Epithelial cell of prostate (primary cell): ENCODE data around the gene PEX16.
"Not testable (repeated sequence)": the region's sequence is repeated elsewhere in the genome, so short reads cannot be mapped to it uniquely, and the experiment has no call there.

Source experiments
- DNase-seq: peaks from one replicate; pipeline ENCODE4 v3.0.0-alpha.2; 2011; ENCODE audit warnings: low read depth, low spot score
- H3K27ac ChIP-seq: fragments of 450-650 bp; 2 replicates; pipeline ENCODE4 v1.5.1; 2017; ENCODE audit warnings: mild to moderate bottlenecking

The PEX16 gene

DNA sequence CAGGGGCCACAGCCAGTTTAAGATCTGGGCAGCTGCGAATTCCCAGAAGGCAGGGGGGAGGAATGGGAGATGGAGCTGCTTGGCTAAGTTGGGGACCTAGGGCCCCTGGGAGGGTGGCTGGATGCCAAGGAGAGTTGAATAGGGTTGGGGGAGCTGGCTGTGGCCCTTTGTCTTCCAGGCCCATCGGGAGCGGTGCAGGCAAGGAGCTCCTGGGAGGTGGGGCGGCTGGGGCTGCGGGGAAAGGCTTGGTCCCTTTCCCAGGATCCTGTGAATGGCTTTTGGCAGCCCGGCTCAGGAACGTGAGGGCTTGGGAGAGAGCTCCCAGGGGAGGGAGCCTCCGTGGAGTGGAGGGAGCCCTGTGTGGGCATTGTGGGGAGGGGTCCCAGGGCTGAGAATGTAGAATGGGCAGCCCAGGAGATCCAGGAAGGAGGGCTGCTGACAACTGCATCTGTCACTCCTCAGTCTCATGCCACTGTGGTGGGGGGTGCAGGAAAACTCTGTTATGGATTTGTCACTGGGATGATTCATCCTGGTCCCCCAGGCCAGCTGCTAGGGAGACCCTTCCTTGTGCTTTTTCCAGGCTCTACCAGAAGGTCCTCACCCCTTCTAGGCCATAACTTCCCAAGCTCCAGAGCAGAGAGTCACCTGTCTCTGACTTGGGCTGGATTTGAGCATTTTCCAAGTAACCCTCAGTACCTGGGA lies 16.6 kb downstream of the PEX16 start:
- no peak overlapping the region for H3K27ac ChIP-seq
- DNase-seq: no peak

DNA sequence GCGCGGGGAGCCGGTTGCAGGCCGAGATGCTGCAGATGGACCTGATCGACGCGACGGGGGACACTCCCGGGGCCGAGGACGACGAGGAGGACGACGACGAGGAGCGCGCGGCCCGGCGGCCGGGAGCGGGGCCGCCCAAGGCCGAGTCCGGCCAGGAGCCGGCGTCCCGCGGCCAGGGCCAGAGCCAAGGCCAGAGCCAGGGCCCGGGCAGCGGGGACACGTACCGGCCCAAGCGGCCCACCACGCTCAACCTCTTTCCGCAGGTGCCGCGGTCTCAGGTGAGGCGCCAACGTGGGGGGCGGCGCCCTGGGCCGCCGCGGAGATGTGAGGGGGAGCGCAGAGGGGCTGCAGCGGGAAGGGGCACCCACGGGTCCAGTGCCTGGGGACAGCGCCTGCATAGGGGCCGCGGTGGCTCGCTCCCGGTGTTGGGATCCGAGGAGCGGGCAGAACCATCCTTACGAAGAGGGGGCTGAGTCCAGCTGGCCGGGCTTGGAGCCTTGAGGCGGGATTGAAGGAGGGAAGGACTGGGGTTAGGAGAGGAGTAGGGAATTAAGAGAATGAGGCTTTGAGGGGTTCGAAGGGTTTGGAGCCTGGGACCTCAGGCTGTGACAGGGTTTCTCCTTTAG lies 17.4 kb downstream of the PEX16 start:
- H3K27ac ChIP-seq, DNase-seq: not testable (repeated sequence)

DNA sequence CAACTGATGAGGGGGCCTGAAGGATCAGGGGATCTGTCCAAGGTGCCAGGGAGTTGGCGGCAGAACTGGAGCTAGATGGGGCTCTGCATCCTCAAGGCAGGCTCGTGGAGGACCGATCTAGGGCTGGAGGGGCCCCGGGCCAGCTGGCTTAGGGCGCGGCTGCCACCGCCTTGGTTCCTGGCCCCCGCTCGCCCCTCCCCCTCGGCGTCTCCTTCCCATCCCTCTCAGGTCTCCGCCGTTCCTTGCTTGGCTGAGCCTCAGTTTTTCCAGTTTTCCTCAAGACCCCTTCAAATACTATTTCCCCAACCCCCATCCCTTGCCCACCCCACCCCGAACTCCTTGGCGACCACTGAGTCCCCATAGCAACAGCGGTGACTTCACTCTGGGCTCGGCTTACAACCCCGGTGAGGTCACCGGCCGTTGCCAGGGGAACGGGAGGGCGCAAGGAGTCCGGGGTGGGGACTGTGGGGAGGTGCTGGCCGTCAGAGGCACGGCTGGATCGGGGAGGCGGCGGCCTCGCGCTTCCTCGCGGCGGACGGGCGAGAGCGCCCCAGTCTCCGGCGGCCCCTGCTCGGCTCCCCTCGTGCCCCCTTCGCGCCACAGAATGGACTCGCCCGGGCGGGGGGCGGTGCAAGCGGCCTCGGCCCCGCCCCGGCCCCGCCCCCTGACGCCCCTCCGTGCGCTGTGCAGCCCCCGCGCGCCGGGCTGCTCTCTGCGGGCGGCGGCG lies 18.1 kb downstream of the PEX16 start:
- H3K27ac ChIP-seq: no peak overlapping the region
- DNase-seq: no peak

DNA sequence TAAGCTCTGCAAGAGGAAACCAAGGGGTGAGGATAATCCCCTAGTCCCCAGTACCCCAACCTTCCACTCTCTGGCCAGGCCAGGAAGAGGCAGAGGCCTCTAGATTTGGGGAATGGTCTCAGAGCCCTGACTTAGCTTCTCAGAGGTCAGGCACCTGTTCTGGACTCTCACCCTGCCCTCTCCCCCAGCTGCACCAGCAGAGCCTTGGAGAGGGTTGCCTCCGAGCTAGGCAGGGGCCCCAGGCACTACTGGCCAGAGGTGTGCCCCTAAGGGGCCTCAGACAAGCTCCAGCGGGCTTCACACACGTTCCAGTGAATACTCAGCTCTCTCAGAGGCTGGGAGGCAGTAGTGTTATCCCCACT lies 18.6 kb downstream of the PEX16 start:
- no peak overlapping the region for H3K27ac ChIP-seq
- no peak for DNase-seq

DNA sequence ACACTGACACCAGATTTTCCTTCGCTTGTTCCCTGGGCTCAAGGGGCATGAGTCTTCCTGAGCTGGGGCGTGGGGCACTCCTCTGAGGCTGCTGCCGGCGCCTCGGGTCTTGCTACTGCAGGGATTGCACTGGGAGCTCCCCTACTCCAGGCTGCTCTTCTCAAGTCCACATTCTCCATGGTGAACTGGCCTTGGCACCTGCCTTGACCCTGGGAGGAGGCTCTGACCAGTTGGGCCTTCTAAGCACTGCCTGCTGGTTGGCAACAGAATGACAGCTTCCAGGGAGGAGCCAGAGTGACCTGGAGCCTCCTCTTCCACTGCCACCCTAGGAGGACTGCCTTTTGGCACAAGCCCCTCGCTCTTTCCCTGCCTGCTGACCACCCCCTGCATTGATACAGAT lies 20.1 kb downstream of the PEX16 start:
- H3K27ac ChIP-seq: no peak overlapping the region
- no peak for DNase-seq

DNA sequence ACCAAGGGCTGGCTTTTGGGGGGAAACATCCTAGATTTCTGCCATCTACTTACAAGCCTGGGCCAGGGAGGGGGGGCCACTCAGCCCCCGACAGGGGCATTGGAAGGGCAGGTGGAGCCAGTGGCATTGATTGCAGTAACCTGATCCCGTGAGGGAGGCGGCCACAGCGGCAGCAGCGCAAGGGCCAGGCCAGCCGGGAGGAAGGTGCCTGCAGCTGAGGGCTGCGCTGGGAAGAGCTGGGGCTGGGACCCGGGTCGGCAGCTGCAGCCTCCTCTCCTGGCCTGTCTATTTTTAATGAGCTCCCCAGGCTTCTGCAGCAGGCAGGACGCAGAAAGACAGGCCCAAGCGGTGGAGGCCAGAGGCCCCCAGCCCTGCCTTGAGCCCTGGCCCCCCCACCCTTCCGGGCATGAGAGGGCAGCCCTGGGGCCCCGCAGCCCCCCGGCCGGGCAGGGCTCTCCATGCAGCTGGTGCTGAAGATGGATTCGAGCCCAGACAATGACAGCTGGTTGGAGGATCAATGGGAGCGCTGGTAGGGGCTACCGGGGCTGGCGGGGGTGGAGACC lies 21.2 kb downstream of the PEX16 start:
- no peak overlapping the region for H3K27ac ChIP-seq
- DNase-seq: no peak

DNA sequence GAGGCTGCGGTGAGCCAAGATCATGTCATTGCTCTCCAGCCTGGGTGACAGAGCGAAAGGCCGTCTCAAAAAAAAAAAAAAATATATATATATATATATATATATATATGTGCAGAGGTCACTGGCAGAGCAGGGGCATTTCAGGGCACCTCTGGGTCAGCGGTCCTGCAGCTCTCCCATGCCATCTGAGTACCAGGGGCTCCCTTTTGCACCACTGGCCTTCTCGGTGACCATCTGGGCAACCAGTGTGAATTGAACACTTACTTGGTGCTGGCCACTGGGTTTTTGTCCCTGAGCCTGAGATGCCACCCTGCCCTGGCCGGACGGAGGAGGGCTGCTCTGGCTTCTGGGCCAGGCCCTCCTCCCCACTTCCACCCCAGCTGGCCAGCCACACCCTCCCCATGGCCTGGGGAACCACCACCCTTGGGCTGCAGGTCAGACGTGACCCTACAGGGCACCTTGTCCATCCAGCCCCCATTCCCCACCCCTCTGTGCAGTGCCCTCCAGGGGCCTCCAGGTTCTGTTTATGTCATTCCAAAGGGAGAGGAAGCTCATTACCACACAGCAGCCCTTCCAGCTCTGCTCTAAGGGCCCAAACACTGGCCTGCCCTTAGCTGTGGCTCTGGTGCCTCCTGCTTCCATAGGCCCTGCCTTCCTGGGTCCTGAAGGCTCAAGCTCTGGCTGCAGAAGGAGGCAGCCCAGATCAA lies 22.0 kb downstream of the PEX16 start:
- H3K27ac ChIP-seq: no peak overlapping the region
- DNase-seq: no peak

DNA sequence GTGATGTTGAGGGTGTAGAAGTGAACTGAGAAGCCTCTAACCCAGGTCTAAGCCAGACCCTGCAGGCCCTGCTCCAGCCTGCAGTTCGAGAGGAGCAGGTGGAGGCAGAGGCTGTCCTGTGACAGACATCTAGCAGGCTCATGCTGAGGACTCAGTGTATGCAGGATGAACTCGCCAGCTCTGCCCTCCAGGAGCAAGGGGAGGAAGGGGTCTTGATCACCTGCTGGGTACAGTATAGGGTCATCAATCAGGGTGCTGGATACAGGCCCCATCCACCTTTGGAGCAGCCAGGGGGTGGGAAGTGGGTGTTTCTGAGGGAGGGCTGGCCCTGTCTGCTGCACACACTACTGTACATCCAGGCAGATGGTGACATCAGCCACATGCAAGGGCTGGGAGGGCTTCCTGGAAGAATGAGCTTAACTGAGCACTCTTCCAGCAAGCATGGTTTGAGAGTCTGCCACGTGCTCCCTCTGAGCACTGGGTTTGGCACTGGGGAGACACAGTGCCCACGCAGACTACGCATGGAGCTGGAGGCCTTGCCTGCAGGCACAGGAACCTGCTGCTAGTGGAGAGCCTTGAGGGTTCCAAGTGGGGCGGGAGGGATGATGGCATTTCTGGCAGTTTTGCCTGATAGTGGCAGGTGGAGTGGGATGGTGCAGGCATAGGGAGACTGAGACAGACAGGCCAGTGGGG lies 23.0 kb downstream of the PEX16 start:
- H3K27ac ChIP-seq: no peak overlapping the region
- no peak for DNase-seq

DNA sequence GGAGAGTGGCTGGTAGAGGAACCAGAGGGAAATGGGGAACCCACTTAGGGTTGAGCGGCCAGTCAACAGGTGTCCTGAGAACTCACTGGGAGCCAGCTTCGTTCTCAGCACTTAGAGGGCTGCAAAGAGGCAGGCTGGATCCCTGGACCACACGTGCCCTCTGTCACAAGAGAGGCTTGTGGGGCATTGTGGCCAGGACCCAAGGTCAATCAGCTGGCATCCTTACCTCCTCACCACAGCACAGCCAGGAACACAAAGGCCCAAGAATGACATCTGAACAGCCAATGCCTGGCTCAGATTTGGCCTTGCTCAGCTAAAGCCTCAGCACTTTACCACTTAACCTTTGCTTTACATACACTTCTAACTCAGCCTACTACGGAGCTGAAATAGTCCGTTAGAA lies 24.8 kb downstream of the PEX16 start:
- no peak for DNase-seq
- H3K27ac ChIP-seq: no peak overlapping the region

DNA sequence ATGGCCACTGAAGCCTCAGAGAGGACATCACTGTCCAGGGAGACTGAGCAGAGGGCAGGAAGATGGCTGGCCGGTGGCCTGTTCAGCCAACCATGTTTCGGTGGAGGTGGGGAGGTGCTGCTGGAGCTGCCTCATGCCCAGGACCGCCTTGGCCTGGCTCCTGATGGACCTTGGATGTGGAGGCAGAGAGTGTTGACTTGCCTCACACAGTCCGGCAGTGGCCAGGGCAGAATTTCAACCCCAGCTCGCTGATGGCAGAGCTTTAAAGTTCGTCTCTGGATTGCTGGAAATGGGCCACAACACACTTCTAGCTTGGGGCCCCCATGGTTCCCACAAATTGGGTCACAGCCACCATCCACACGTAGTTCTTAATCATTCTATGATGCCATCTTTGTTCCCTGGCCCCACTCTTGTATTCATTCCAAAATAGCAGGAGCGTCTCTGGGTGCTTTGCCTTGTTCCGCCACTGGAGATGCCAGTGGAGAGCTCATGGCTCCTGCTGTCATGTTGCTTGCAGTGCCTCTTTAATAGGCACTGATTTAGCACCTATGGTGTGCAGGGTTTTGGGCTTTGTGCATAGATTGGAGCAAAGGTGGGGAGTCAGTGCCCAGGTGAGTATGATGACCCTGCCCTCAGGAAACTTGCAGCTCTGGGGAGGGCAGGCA lies 26.7 kb downstream of the PEX16 start:
- DNase-seq: no peak

DNA sequence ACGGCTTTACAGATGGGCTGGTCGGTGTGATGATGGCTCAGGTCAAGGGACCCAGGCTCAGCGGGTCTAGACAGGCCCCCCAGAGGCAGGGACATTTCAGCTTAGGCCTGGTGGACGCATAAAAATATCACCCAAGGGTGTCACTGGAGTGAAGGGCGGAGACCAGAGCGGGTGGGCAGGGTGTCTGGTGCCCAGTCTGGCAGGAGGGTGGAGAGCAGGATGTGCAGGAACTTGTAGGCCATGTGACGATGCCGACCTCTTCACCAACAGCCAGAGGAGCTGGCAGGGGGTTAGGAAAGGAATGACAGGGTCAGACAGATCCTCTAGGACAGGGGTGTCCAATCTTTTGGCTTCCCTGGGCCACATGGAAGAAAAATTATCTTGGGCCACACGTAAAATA lies 27.7 kb downstream of the PEX16 start:
- DNase-seq: no peak
- no peak overlapping the region for H3K27ac ChIP-seq

More for the DNA sequence above, 26.7 kb downstream of the PEX16 start:
- no peak overlapping the region for H3K27ac ChIP-seq

DNA sequence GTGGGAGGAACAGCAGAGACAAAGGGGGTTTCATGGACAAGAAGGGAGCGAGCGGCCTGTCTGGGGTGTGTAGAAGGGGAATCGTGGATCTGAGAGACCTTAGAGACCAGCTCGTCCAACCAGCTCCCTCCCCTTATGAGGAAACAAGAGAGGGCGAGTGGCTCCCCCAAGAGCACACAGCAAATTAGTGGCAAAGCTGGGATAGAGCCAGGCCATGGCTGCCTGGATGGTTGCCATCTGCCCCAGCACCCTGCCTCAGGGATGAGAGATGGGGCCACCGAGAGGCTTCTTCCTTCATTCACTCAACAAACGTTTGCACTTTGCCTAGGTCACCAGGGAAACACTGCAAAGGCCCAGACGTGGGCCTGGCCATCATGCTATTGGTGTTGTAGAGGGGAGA lies 28.1 kb downstream of the PEX16 start:
- no peak overlapping the region for H3K27ac ChIP-seq
- no peak for DNase-seq

DNA sequence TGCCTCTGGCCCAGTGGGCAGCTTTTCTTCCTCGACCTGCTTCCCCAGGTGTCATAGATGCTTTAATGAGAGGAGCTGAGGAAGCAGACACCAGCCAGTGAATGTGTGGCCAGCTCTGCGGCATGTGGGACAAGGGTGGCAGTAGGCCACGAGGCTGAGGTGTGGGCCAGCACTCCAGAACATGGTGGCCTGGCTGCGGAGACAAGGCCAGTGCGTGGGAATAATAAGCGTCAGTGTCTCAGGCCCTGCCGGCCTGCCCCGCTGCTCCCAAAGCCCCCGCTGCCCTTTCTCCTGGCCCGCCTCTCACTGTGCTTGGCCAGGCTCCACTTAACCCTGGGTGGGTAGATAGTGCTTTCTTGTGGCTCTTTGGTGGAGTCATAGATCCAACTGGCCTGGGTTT lies 30.1 kb downstream of the PEX16 start:
- H3K27ac ChIP-seq: no peak overlapping the region
- no peak for DNase-seq

DNA sequence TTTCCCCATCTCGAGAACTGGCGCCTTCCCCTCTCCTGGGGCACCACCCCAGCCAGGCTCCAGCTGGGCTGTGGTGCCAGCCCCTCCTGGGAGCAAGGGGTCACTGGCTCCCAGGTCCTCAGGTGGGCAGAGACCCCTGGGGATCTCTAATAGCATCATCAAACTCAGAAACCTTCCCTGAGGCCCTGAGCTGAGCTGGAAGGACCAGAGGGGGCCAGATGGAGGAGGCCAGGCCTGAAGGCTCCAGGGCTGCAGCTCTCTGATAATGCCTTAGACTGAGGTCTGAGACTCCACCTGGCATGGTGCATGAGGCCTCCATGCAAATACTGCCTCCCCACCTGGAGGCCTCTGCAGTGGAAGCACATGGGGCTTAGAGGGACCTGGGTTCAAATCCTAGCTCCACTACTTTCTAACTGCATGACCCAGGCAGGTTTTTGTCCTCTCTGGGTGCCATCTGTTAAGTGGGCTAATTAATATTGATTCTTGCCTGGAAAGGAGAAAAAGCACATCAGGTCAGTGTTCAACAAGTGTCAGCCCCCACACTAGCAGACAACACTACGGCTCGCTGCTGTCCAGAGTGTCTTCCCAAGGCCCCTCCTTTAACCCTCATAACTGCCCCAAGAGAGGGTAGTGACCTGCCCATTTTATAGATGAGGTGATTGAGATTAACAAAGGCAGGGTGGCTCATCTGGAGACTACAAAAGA lies 30.7 kb downstream of the PEX16 start:
- no peak overlapping the region for H3K27ac ChIP-seq
- no peak for DNase-seq

DNA sequence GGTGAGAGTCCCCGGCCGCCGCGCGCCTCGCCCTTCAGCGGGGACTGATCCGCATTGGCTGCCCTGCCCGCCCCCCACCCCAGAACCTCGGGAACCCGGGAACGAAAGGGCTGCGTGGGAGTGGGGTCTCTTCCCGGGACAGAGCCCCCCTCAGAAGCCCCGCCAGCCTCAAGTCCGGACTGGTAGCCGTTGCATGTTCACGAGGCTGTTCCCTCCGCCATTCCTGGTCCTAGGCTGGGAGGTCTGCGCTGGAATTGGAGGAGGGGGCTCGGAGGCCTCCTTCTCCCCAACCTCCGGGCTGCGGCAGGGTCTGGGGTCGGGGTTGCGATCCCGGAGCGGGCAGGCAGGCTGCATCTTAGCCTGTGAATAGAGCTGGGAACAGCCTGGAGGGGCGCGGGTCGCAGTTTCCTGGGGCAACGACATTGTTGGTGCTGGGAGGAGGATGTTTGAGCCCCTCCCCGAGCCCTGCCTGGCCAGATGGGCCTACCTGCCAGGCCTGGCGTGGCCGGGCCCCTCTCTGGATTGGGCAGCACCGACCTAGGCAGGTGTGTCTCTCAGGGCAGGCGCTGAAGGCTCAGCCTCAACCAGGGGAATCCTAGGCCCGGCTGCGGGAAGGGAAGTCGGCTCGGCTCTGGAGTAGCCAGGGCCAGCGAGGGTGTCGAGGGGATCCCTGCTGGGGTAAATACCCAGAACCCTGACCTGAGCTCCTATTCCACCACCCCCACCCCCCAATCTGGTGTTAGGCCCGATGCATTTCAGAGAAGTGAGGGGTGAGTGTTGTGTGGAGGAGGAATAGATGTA lies 31.6 kb downstream of the PEX16 start:
- no peak for DNase-seq
- no peak overlapping the region for H3K27ac ChIP-seq

DNA sequence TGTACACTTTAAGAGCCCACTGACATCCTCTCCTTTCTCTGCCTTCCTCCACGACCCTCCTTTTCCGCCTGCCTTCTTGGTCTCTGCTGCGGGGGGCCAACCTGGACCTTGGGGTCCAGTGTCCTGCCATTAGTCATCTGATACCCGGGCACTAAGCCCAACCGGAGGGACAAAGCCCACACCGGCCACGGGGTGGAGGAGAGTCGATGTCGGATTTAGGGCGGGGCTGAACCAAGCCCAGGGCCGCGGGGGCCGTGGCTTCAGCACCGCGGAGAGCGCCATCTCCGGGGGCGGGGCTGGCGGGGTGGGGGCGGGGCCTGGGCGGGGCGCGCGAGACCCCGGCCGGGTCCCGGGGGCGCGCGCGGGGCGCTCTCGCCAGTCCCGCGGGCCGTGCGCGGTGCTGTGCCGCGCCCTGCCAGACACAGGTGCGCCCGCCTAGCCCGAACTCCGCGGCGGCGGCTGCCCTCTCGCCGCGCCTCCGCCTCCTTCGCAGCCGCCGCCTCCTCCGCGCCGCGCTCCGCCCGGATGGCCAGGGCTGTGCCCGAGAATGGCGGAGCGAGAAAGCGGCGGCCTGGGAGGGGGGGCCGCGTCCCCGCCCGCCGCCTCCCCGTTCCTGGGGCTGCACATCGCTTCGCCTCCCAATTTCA lies 32.3 kb downstream of the PEX16 start, which contains the start of gene MAPK8IP1:
Gene MAPK8IP1, plus strand, starts transcription at position 378 of the 647 bp plus-strand sequence. Its CDS starts 170 bp downstream, at position 548.
- no peak for DNase-seq

DNA sequence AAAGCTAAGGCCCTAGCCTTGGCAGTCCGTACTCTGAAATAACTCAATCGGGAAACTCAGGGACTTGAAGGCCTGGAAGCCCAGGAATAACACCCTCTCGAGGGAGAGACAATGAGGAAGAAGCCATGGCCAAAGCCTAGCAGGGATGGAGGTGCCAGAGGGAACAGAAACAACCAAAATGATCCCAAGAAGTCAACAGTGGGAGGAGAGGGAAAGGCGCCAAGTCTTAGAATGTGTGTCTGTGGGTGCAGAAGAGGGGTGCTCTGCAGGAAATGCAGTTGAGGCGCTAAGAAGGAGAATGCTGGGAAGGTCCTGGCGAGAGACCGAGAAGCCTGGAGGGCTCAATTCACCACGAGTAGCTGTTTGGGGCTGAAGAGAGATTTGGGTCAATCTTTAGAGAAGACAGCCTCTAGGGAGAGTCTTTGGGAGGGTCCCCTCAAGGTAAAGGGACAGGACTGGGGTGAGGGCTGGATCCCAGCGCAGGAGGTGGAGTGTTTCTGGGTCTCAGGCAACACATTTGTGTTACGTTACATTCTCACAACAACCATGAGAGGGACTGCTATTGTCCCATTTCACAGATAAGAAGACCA lies 33.0 kb downstream of the PEX16 start:
- no peak overlapping the region for H3K27ac ChIP-seq
- no peak for DNase-seq

More for the DNA sequence above, 32.3 kb downstream of the PEX16 start, which contains the start of gene MAPK8IP1:
- H3K27ac ChIP-seq: no peak within 1 kb of the TSS
